A673 (cell line): Measurements from ENCODE around the gene TUBA4A. TPM values are rescaled to one million over a fixed set of nuclear protein-coding genes. Genes with fewer than 3 reads are reported as not detected.

ENCODE experiments used
- BruUV-seq: library from RNA; stranded (reverse); fragments of 400-500 nt; replicated peaks from 2 replicates; lab custom pipeline; 2021; lab: Mats Ljungman, UMichigan
- CTCF ChIA-PET: fragments of 300-600 bp; sonication (Branson Sonifier 250); formaldehyde crosslinking; loops from one replicate; lab custom pipeline; 2022; ENCODE audit warnings: antibody characterized with exemption; lab: Charles Lee
- POLR2A ChIA-PET: fragments of 300-600 bp; sonication (Branson Sonifier 250); formaldehyde crosslinking; loops from one replicate; lab custom pipeline; 2022; ENCODE audit warnings: antibody characterized with exemption; ENCODE audit not compliant: low non-redundant PET; lab: Charles Lee
- DNase-seq: peaks from one replicate; pipeline ENCODE4 v3.0.0-alpha.2; 2015; ENCODE audit warnings: low spot score
- H3K27ac ChIP-seq: fragments of 200-600 bp; sonication (generic); 2 replicates; pipeline ENCODE4 v1.5.1; 2016; ENCODE audit warnings: mixed run types, low read depth, mild to moderate bottlenecking, mixed read lengths, antibody characterized with exemption, low read length; ENCODE audit not compliant: poor library complexity, severe bottlenecking
- H3K27me3 ChIP-seq: fragments of 200-600 bp; sonication (generic); replicated peaks from 2 replicates; pipeline ENCODE4 v1.6.1; 2017; ENCODE audit warnings: mixed run types, low read depth, mild to moderate bottlenecking, mixed read lengths, antibody characterized with exemption, low read length; ENCODE audit not compliant: insufficient read depth, poor library complexity
- H3K36me3 ChIP-seq: fragments of 200-600 bp; sonication (generic); 2 replicates; pipeline ENCODE4 v1.6.1; 2016; ENCODE audit warnings: mixed run types, mild to moderate bottlenecking, mixed read lengths, antibody characterized with exemption, low read length; ENCODE audit not compliant: insufficient read depth, poor library complexity, severe bottlenecking
- H3K4me1 ChIP-seq: fragments of 200-600 bp; sonication (generic); 2 replicates; pipeline ENCODE4 v1.6.1; 2017; ENCODE audit warnings: mixed run types, mild to moderate bottlenecking, mixed read lengths, antibody characterized with exemption, low read length; ENCODE audit not compliant: insufficient read depth, poor library complexity, severe bottlenecking
- H3K4me3 ChIP-seq: fragments of 200-600 bp; sonication (generic); 2 replicates; pipeline ENCODE4 v1.5.1; 2016; ENCODE audit warnings: low read depth, mixed run types, mild to moderate bottlenecking, mixed read lengths, low read length; ENCODE audit not compliant: poor library complexity, severe bottlenecking
- H3K9me3 ChIP-seq: fragments of 200-600 bp; sonication (generic); 2 replicates; pipeline ENCODE4 v1.6.1; 2016; ENCODE audit warnings: mixed run types, low read depth, mild to moderate bottlenecking, mixed read lengths, antibody characterized with exemption, low read length; ENCODE audit not compliant: poor library complexity, severe bottlenecking
- EZH2 ChIP-seq: fragments of 200-600 bp; sonication (generic); IDR thresholded peaks from 2 replicates; pipeline ENCODE4 v1.6.1; 2017; ENCODE audit warnings: borderline replicate concordance, low read depth, mild to moderate bottlenecking, mixed read lengths, antibody characterized with exemption, low read length; ENCODE audit not compliant: poor library complexity, severe bottlenecking
- intact Hi-C: fragments of 100-400 bp; cut with micrococcal nuclease; formaldehyde crosslinking; loops from one replicate; pipeline ENCODE4 v1.10.0; 2022; ENCODE audit not compliant: unreplicated experiment
- total RNA-seq: library from RNA; stranded (reverse); gene quantifications from 2 replicates; pipeline ENCODE4 v1.2.3, GENCODE V29; 2021
- TF ChIP-seq, protein P1 (sequence below): fragments of 300-800, 200-600 bp; sonication (generic); conservative IDR thresholded peaks from 2 replicates; pipeline ENCODE4 v1.5.1; 2017; ENCODE audit warnings: low read depth, mild to moderate bottlenecking, antibody characterized with exemption, low read length, moderate library complexity, mixed read lengths

The TUBA4A gene
- total RNA-seq, 1 experiment from 2014 or later, result 68.0 TPM

DNA sequence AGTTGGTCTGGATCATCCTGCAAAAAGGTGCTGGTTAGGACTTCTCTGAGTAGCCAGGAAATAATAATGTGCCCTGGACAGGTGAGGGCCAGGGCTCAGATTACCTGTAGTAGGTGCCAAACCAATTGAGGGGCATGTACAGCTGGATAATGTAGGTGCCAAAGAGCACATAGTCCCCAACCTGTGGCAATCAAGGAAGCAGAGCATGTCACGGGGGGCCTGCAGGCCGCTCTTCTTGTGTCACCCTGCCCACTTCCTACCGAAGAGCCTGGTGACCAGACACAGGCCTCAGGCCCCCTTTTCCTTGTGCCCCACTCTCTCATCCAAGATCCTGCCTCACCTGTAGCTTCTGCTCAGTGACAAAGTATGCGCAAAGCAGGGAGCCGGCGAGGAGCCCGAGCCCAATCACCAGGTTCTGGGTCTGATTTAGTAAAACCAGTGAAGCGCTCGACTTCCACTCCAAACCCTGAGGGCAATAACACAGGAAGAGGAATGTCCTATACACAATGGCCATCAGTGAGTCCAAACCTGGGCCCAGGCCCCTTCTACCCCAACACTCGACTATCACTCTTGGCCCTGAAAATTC is 40.1 kb downstream of the TUBA4A start:
- H3K27ac ChIP-seq, result no peak overlapping the region
- ChIA-PET CTCF (no interaction called here), POLR2A (no interaction called here)
- no peak overlapping the region for H3K4me3 ChIP-seq
- no TSS peak for BruUV-seq
- peaks cover 19% of the 10 kb centered on the region for H3K4me1 ChIP-seq
- TF ChIP-seq EZH2, result no peak
- TF ChIP-seq, protein P1, sequence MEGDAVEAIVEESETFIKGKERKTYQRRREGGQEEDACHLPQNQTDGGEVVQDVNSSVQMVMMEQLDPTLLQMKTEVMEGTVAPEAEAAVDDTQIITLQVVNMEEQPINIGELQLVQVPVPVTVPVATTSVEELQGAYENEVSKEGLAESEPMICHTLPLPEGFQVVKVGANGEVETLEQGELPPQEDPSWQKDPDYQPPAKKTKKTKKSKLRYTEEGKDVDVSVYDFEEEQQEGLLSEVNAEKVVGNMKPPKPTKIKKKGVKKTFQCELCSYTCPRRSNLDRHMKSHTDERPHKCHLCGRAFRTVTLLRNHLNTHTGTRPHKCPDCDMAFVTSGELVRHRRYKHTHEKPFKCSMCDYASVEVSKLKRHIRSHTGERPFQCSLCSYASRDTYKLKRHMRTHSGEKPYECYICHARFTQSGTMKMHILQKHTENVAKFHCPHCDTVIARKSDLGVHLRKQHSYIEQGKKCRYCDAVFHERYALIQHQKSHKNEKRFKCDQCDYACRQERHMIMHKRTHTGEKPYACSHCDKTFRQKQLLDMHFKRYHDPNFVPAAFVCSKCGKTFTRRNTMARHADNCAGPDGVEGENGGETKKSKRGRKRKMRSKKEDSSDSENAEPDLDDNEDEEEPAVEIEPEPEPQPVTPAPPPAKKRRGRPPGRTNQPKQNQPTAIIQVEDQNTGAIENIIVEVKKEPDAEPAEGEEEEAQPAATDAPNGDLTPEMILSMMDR, result no peak
- DNase-seq, result no peak
- intact Hi-C loops, result loop anchor here (1.0 kb wide), 1 partner anchor 81 kb away; no protein-coding TSS in a partner anchor
- peaks cover 69% of the 10 kb centered on the region for H3K36me3 ChIP-seq
- H3K27me3 ChIP-seq, result no peaks in the 10 kb centered on the region
- H3K9me3 ChIP-seq, result no peaks in the 10 kb centered on the region

DNA sequence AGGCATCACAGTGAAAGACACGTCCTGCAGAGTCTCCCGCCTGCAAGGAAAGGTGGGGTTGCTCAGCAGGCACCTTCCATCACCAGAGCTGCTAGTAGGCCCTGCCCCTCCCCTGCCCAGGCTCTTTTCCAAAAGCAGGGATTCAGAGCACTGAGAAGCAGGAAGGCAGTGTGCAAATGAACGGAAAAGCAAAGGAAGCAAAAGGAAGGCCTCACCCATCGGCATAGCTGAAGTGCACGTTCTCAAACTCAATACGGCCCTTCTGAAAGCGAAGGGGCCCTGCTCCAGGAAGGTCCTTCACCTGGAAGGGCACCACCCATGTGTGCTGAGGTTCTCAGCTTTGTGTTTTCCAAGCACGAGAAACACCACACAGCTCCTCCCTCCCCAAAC is 40.7 kb downstream of the TUBA4A start:
- H3K9me3 ChIP-seq, result no peaks in the 10 kb centered on the region
- intact Hi-C loops, result loop anchor here (1.0 kb wide), 1 partner anchor 81 kb away; no protein-coding TSS in a partner anchor
- no peak for DNase-seq
- peaks cover 71% of the 10 kb centered on the region for H3K36me3 ChIP-seq
- H3K27ac ChIP-seq, result no peak overlapping the region
- peaks cover 19% of the 10 kb centered on the region for H3K4me1 ChIP-seq
- no peak for TF ChIP-seq EZH2
- TF ChIP-seq, protein P1, result no peak
- H3K27me3 ChIP-seq, result no peaks in the 10 kb centered on the region
- ChIA-PET POLR2A (no interaction called here), CTCF (no interaction called here)
- BruUV-seq, result no TSS peak
- H3K4me3 ChIP-seq, result no peak overlapping the region

DNA sequence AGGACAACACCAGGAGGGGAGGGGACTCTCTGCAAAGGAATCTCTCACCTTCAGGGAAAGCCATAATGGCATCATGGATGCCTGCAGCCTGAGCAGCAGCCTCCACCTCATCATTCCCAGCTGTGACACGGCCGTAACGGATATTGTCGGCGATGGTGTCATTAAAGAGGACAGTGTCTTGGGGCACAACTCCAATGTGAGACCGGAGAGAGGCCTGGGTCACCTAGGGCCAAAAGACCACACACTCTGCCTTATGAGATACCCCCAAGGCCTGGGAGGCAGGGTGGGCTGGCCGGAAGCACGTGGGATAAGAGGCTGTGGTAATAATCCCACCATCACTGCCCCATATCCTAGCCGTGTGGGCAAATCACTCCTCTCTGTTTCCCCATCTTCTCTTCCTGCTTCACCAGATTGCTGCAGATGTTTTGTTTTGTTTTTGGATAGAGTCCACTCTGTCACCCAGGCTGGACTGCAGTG is 42.8 kb downstream of the TUBA4A start:
- intact Hi-C loops, result no loop called here
- Histone ChIP-seq H3K4me1 (peaks cover 15% of the 10 kb centered on the region), H3K4me3 (no peak overlapping the region), H3K27me3 (no peaks in the 10 kb centered on the region), H3K9me3 (no peaks in the 10 kb centered on the region), H3K27ac (no peak overlapping the region), H3K36me3 (peaks cover 62% of the 10 kb centered on the region)
- no peak for DNase-seq
- BruUV-seq, result no TSS peak
- ChIA-PET POLR2A (no interaction called here), CTCF (interaction anchor here (0.8 kb wide), 1 partner anchor 39 kb away, joined by 7 read pairs; no protein-coding TSS in a partner anchor)
- no peak for TF ChIP-seq EZH2
